Lower leg skin (tissue), 4 donors: Measurements from ENCODE around the gene CHST15. TPM values are rescaled to one million over a fixed set of nuclear protein-coding genes. Genes with fewer than 3 reads are reported as not detected.
A peak's percentile ranks its signal among the peaks of the same experiment; 100 is the strongest.

Experiments
- DNase-seq, 2 donors: peaks; one replicate each; pipeline ENCODE4 v3.0.0-alpha.2; 2019; ENCODE audit warnings: low spot score in 2 of 2
- H3K4me3 ChIP-seq: fragments of 200-600 bp; sonication (generic); 2 replicates; pipeline ENCODE4 v1.5.1; 2017; ENCODE audit warnings: mild to moderate bottlenecking, low read depth; ENCODE audit not compliant: poor library complexity, severe bottlenecking
- CTCF ChIP-seq, 3 donors: fragments of 450-650 bp; IDR thresholded peaks; one replicate each; pipeline ENCODE4 v1.5.1; 2016; ENCODE audit warnings: antibody characterized with exemption in 3 of 3, mild to moderate bottlenecking in 3 of 3, moderate library complexity in 2 of 3
- POLR2A ChIP-seq, 2 donors: fragments of 450-650 bp; IDR thresholded peaks; one replicate each; pipeline ENCODE4 v1.6.1; 2016 to 2017; ENCODE audit warnings: antibody characterized with exemption in 2 of 2, mild to moderate bottlenecking in 1 of 2, moderate library complexity in 1 of 2
- WGBS, 2 donors: methylation state at CpG; one replicate each; pipeline ENCODE4 v1.1.5; 2018; 5-methylcytosine and 5-hydroxymethylcytosine counted together
- intact Hi-C: fragments of 100-400 bp; cut with DNase I; formaldehyde crosslinking; loops from one replicate; pipeline ENCODE4 v1.15.0; 2023; ENCODE audit warnings: low total_unique reads
- total RNA-seq, 4 donors: library from RNA; depleted of rRNA; stranded (reverse); fragments of >200 nt; gene quantifications; one replicate each; pipeline ENCODE4 v1.1.0, GENCODE V29; 2016

CHST15 gene
- total RNA-seq, 4 donors from 2014 or later, result 17.6 to 29.8 (median 19.4) TPM

GRCh38 chr10:124091646-124092249 lies 1.6 kb downstream of the CHST15 start:
- peak overlapping the region; percentile 70 for H3K4me3 ChIP-seq
- 3 to 4% methylated on average over 42 to 52 of the region's 55 CpGs for WGBS, 2 donors
- peak in 1 of 2 donors; percentile 90 for DNase-seq
- TF ChIP-seq CTCF (IDR thresholded peaks at IDR 0.05) (no peak), POLR2A (IDR thresholded peaks at IDR 0.05) (no peak)
- intact Hi-C loops, result no loop called here

- WGBS, 2 donors, result 61 to 68% methylated on average over 6 of the region's 6 CpGs
- DNase-seq, result no peak
- no peak overlapping the region for H3K4me3 ChIP-seq
- no peak for TF ChIP-seq POLR2A (IDR thresholded peaks at IDR 0.05)
- no peak for TF ChIP-seq CTCF (IDR thresholded peaks at IDR 0.05)
- intact Hi-C loops, result no loop called here
Measured at GRCh38 chr10:124090601-124091209, 2.7 kb downstream of the CHST15 start.

GRCh38 chr10:124089859-124090258 lies 3.5 kb downstream of the CHST15 start:
- TF ChIP-seq POLR2A (IDR thresholded peaks at IDR 0.05), result no peak
- TF ChIP-seq CTCF (IDR thresholded peaks at IDR 0.05), result no peak
- 66 to 71% methylated on average over 3 to 5 of the region's 5 CpGs for WGBS, 2 donors
- intact Hi-C loops, result no loop called here
- no peak for DNase-seq
- H3K4me3 ChIP-seq, result no peak overlapping the region

- 74 to 78% methylated on average over 2 of the region's 2 CpGs for WGBS, 2 donors
- TF ChIP-seq POLR2A (IDR thresholded peaks at IDR 0.05) (no peak), CTCF (IDR thresholded peaks at IDR 0.05) (no peak)
- DNase-seq, result no peak
- intact Hi-C loops, result no loop called here
- H3K4me3 ChIP-seq, result no peak overlapping the region
Measured at GRCh38 chr10:124088915-124089314, 4.5 kb downstream of the CHST15 start.

GRCh38 chr10:124087672-124088634 lies 5.4 kb downstream of the CHST15 start:
- DNase-seq, result no peak
- H3K4me3 ChIP-seq, result no peak overlapping the region
- WGBS, 2 donors, result 46 to 63% methylated on average over 26 to 27 of the region's 27 CpGs
- no peak for TF ChIP-seq CTCF (IDR thresholded peaks at IDR 0.05)
- TF ChIP-seq POLR2A (IDR thresholded peaks at IDR 0.05), result no peak
- intact Hi-C loops, result no loop called here
